B cell (primary cell): ENCODE measurements around the gene ATP8A2. TPM values are rescaled to one million over a fixed set of nuclear protein-coding genes. Genes with fewer than 3 reads are reported as not detected.

Experiments used
- ATAC-seq: fragments of 200-7000 bp; cut with Tn5 transposase; one replicate; pipeline ENCODE4 v1.10.0; 2021; ENCODE audit warnings: low read depth, mild to moderate bottlenecking, moderate number of reproducible peaks, moderate library complexity
- CTCF ChIA-PET: fragments of 350-600 bp; sonication (Branson Sonifier 250); formaldehyde crosslinking; loops from one replicate; lab custom pipeline; 2021; ENCODE audit warnings: antibody characterized with exemption, inconsistent platforms; lab: Charles Lee
- POLR2A ChIA-PET: fragments of 350-600 bp; sonication (Branson Sonifier 250); formaldehyde crosslinking; loops from one replicate; lab custom pipeline; 2021; ENCODE audit warnings: antibody characterized with exemption; lab: Charles Lee
- DNase-seq: peaks from one replicate; pipeline ENCODE4 v3.0.0; 2013
- H2AFZ ChIP-seq: 2 replicates; pipeline ENCODE4 v1.6.1; 2012; ENCODE audit warnings: mild to moderate bottlenecking, low read depth, low read length; ENCODE audit not compliant: insufficient read depth, poor library complexity, severe bottlenecking
- H3K27ac ChIP-seq, 2 donors: 1 replicate in 1 of 2; 2 replicates in 1 of 2; pipeline ENCODE4 v1.5.1; 2012 to 2013; ENCODE audit warnings: low read length in 2 of 2, mild to moderate bottlenecking in 2 of 2, moderate library complexity in 1 of 2
- H3K27me3 ChIP-seq, 4 experiments: fragments of 200-600 bp in 1 of 4; sonication (generic) in 1 of 4; replicated peaks in 1 of 4; 1 replicate in 2 of 4; 2 replicates in 2 of 4; pipeline versions ENCODE4 v1.6.1 to v1.7.0; 2013 to 2016; ENCODE audit warnings: low read length in 3 of 4, mild to moderate bottlenecking in 2 of 4, mixed read lengths in 1 of 4, moderate library complexity in 1 of 4; ENCODE audit not compliant: insufficient read depth in 4 of 4, control insufficient read depth in 3 of 4; ENCODE audit errors: control extremely low read depth in 1 of 4
- H3K36me3 ChIP-seq, 2 experiments: replicated peaks in 1 of 2; 1 replicate in 1 of 2; 2 replicates in 1 of 2; pipeline versions ENCODE4 v1.6.1 to v1.7.1; 2013; ENCODE audit warnings: low read length in 1 of 2; ENCODE audit not compliant: insufficient read depth in 2 of 2, control insufficient read depth in 1 of 2; ENCODE audit errors: control extremely low read depth in 1 of 2, extremely low read depth in 1 of 2
- H3K4me1 ChIP-seq, 2 donors: fragments of 200-600 bp in 1 of 2; sonication (generic) in 1 of 2; 1 replicate in 1 of 2; 2 replicates in 1 of 2; pipeline versions ENCODE4 v1.5.1 to v1.6.1; 2013 to 2017; ENCODE audit warnings: low read length in 2 of 2; ENCODE audit not compliant: control insufficient read depth in 2 of 2, insufficient read depth in 2 of 2
- H3K4me2 ChIP-seq: replicated peaks from 2 replicates; pipeline ENCODE3; 2012; ENCODE audit warnings: mild to moderate bottlenecking, low read depth, low read length; ENCODE audit not compliant: poor library complexity, severe bottlenecking
- H3K4me3 ChIP-seq, 5 experiments: fragments of 200-600 bp in 1 of 5; sonication (generic) in 1 of 5; 1 replicate in 3 of 5; 2 replicates in 2 of 5; pipeline versions ENCODE4 v1.5.1 to v1.7.0; 2011 to 2016; ENCODE audit warnings: low read length in 4 of 5, mild to moderate bottlenecking in 4 of 5, low read depth in 2 of 5, control low read depth in 1 of 5, moderate library complexity in 1 of 5; ENCODE audit not compliant: insufficient read depth in 1 of 5; ENCODE audit errors: control extremely low read depth in 1 of 5, extremely low read depth in 1 of 5
- H3K79me2 ChIP-seq: fragments of 200-600 bp; sonication (generic); one replicate; pipeline ENCODE4 v1.6.0; 2016; ENCODE audit warnings: low read length; ENCODE audit not compliant: control insufficient read depth, insufficient read depth
- H3K9ac ChIP-seq: fragments of 200-600 bp; sonication (generic); 2 replicates; pipeline ENCODE4 v1.6.1; 2017; ENCODE audit warnings: mild to moderate bottlenecking, low read length, moderate library complexity
- H3K9me3 ChIP-seq, 3 donors: one replicate each; pipeline versions ENCODE4 v1.6.1 to v1.7.1; 2013; ENCODE audit warnings: low read length in 2 of 3; ENCODE audit not compliant: control insufficient read depth in 2 of 3, insufficient read depth in 1 of 3; ENCODE audit errors: control extremely low read depth in 1 of 3
- H4K20me1 ChIP-seq: 2 replicates; pipeline ENCODE4 v1.6.0; 2012; ENCODE audit warnings: mild to moderate bottlenecking, low read length; ENCODE audit not compliant: insufficient read depth, control insufficient read depth, poor library complexity, severe bottlenecking
- H3K27ac Mint-ChIP-seq: one replicate; pipeline ENCODE4 v1.8.0; 2021; ENCODE audit warnings: mixed read lengths
- H3K27me3 Mint-ChIP-seq: one replicate; pipeline ENCODE4 v1.8.0; 2021; ENCODE audit warnings: mixed read lengths
- H3K4me1 Mint-ChIP-seq: one replicate; pipeline ENCODE4 v1.8.0; 2021; ENCODE audit warnings: mixed read lengths
- H3K4me3 Mint-ChIP-seq: one replicate; pipeline ENCODE4 v1.8.0; 2021; ENCODE audit warnings: mixed read lengths
- H3K9me3 Mint-ChIP-seq: one replicate; pipeline ENCODE4 v1.8.0; 2022; ENCODE audit warnings: mixed read lengths; ENCODE audit not compliant: insufficient read depth
- CTCF ChIP-seq: fragments of 200-600 bp; IDR thresholded peaks from one replicate; pipeline ENCODE4 v1.8.0; 2022; ENCODE audit warnings: antibody characterized with exemption, mild to moderate bottlenecking
- EZH2 ChIP-seq: IDR thresholded peaks from 2 replicates; pipeline ENCODE4 v1.6.1; 2012; ENCODE audit warnings: borderline replicate concordance, low read depth, mild to moderate bottlenecking, moderate library complexity, low read length; ENCODE audit not compliant: insufficient read depth, poor library complexity, severe bottlenecking
- WGBS: methylation state at CpG from one replicate; pipeline ENCODE4 v1.1.5; 2013; ENCODE audit warnings: missing lambda C conversion rate; ENCODE audit not compliant: insufficient coverage; 5-methylcytosine and 5-hydroxymethylcytosine counted together
- intact Hi-C: fragments of 100-400 bp; cut with micrococcal nuclease; formaldehyde crosslinking; loops from one replicate; pipeline ENCODE4 v1.10.0; 2022
- polyA plus RNA-seq: library from polyadenylated mRNA; depleted of rRNA; stranded (reverse); fragments of >200 nt; gene quantifications from 2 replicates; pipeline ENCODE4 v1.2.3, GENCODE V29; 2012
- total RNA-seq, 2 donors: library from RNA; stranded (reverse); fragments of 120-200 nt in 1 of 2; gene quantifications; 1 replicate in 1 of 2; 2 replicates in 1 of 2; pipeline versions ENCODE4 v1.2.3 to v1.2.4, GENCODE V29; 2013 to 2022

ATP8A2 gene
- total and polyA plus RNA-seq, 2 donors (not counting 1 experiment from before 2014, with no cell fraction given) = not detected

- intact Hi-C loops = no loop called here
- DNase-seq (no peak), ATAC-seq (no peak)
- H3K4me1 ChIP-seq = no peaks in the 10 kb centered on the region
- H3K9ac ChIP-seq = no peak overlapping the region
- no peak for TF ChIP-seq EZH2
- no peak for TF ChIP-seq CTCF
- no peaks in the 10 kb centered on the region for H3K79me2 ChIP-seq
- H3K27me3 ChIP-seq = no peaks in the 10 kb centered on the region
- POLR2A ChIA-PET = no interaction called here
- H2AFZ ChIP-seq = no peak overlapping the region
- H4K20me1 ChIP-seq = no peaks in the 10 kb centered on the region
- H3K27ac Mint-ChIP-seq = no peak overlapping the region
- H3K4me2 ChIP-seq = no peak overlapping the region
- no peak overlapping the region for H3K27ac ChIP-seq
- H3K9me3 Mint-ChIP-seq = peaks cover 5% of the 10 kb centered on the region
- H3K4me3 Mint-ChIP-seq = no peak overlapping the region
- no peaks in the 10 kb centered on the region for H3K4me1 Mint-ChIP-seq
- peaks cover 4% of the 10 kb centered on the region for H3K27me3 Mint-ChIP-seq
- CTCF ChIA-PET = no interaction called here
- no peaks in the 10 kb centered on the region for H3K9me3 ChIP-seq
- H3K36me3 ChIP-seq = no peaks in the 10 kb centered on the region
- no peak overlapping the region for H3K4me3 ChIP-seq
- 94% methylated on average over 6 of the region's 9 CpGs for WGBS
Measured at GRCh38 chr13:25682276-25682675, 310.5 kb downstream of the ATP8A2 start.

- H3K4me3 Mint-ChIP-seq = no peak overlapping the region
- 78% methylated on average over 3 of the region's 4 CpGs for WGBS
- no peak for ATAC-seq
Measured at GRCh38 chr13:25683056-25683455, 311.3 kb downstream of the ATP8A2 start.

More at GRCh38 chr13:25683056-25683455, 311.3 kb downstream of the ATP8A2 start:
- peaks cover 5% of the 10 kb centered on the region for H3K9me3 Mint-ChIP-seq
- no peaks in the 10 kb centered on the region for H3K4me1 Mint-ChIP-seq
- TF ChIP-seq CTCF (no peak), EZH2 (no peak)
- H3K27me3 Mint-ChIP-seq = peaks cover 4% of the 10 kb centered on the region
- no peak overlapping the region for H3K27ac Mint-ChIP-seq
- intact Hi-C loops = no loop called here
- Histone ChIP-seq H2AFZ (no peak overlapping the region), H3K4me2 (no peak overlapping the region), H3K9ac (no peak overlapping the region), H3K4me1 (no peaks in the 10 kb centered on the region), H3K27me3 (no peaks in the 10 kb centered on the region), H3K9me3 (no peaks in the 10 kb centered on the region), H4K20me1 (no peaks in the 10 kb centered on the region), H3K36me3 (no peaks in the 10 kb centered on the region), H3K27ac (no peak overlapping the region), H3K4me3 (no peak overlapping the region), H3K79me2 (no peaks in the 10 kb centered on the region)
- ChIA-PET POLR2A (no interaction called here), CTCF (no interaction called here)
- DNase-seq = no peak
